ENCODE results near the gene RNLS.

GRCh38 chr10:88582806-88583583, at the start of gene RNLS:
- peak; percentile 80 for TF ChIP-seq POLR2AphosphoS5 (IDR thresholded peaks at IDR 0.05; ENCODE audit: low read depth, low read length)
- peak; percentile 81 for TF ChIP-seq POLR2A (IDR thresholded peaks at IDR 0.05; ENCODE audit: low read depth, low read length)
